NCI-H1417 treated with DMSO at 0.1 percent for 48 hours (cell line): ENCODE results near the gene FOXD2.

Source experiments
- DNase-seq: peaks from one replicate; lab custom pipeline; 2025; lab: John Stamatoyannopoulos, UW

Gene FOXD2

GRCh38 chr1:47417170-47418044, 20.4 kb upstream of the FOXD2 start:
- DNase-seq, result no peak

DNA sequence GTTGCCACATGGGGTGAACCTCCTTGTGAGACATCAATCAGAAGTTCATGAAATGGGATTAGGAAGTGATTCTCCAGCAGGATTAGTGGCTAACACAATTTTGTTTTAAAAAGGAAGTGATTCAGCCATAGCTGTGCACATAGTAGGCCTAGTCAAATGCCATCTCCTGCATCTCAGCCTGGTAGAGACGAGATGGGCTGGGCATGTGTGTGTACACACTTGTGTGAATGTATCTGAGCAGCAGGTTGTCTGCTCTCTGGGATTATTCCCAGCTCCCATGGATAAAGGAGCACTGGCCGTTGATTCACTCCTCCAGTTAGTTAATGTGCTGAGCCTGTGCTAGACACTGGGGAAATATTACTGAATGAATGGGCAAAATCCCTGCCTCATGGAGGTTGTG, 19.7 kb upstream of the FOXD2 start:
- no peak for DNase-seq

GRCh38 chr1:47418681-47419325, 19.0 kb upstream of the FOXD2 start:
- DNase-seq, result no peak

DNA sequence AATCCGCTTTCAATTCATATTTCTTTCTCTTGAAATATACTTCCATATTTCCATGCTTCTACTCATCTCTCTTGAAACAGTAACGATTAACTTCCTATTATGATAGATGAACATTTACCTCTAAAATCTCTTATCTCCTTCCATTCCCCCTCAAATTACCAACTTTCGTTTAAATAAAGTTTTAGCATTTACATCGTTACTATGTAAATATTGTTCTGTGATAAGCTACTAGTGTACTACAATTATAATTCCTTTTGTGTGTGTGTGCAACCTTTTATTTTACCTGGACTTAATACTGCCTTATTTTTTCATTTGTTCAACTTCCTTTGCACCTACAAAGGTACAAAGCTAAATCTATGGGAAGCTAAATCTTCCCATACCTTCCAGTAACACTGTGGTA, 17.3 kb upstream of the FOXD2 start:
- DNase-seq, result no peak

GRCh38 chr1:47423872-47424271, 14.0 kb upstream of the FOXD2 start:
- DNase-seq, result no peak

GRCh38 chr1:47424336-47424982, 13.4 kb upstream of the FOXD2 start:
- no peak for DNase-seq

DNA sequence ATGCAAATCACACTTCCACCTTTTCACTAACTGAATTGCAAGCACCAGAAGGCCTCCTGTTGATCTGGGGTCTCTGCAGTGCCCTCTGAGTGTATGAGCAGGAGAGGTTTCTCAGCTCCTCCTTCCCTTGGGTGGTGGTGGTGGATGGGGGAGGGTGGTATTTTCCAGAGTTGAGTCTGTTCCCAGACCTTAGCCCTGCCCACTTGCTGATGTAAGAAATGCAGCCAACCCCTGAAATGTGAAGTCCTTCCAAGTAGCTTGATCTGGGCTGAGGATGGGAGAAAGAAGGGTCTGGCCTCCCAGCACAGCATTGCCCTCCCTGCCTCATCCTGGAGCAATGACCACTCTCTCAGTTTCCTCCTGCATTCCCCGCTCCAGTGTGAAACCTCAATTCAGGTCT, 6.3 kb upstream of the FOXD2 start:
- no peak for DNase-seq

DNA sequence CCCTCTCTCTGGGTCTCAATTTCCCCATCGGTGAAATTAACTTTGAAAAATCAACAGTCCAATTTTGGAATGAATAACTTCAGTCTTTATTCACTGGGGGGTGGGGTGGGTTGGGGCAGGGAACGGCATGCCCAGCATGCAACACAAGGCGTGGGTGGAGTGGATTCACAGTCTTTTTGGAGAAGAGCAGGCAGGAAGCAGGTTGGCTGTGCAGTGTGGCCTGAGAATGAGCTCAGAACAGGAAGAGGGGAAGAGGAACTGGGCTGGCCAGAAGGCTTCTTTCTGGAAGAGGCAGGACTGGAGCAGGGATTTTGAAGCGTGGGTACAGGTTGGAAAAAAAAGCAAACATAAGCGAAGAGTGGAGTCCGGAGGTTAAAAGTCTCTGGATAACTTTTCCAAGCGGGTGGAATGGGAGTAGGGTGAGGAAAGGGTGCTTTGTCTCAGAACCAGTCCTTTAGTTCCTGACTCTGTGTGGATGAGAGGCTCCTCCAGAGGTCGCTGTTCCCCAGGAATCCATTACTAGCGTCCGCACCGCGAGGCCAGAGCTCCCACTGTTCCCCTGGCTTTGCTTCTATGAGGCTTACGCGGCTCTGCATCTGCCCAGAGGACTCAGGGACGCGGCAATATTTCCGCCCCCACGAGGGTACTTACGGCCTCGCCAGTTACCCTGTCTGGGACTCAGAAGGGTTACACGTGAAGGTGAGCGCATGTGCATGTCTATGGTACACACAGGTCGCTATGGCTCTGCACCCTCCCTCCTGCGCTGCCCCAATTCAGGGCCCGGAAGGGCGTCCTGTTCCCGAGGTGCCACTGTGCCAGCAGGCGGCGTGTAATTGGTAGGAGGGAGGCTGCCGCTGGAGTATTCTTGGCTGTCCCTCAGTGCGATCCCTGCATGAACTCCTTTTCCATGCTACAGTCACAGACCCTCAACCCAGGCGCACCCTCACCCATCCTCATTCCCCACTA, 5.5 kb upstream of the FOXD2 start:
- DNase-seq, result no peak

GRCh38 chr1:47433037-47433421, 4.8 kb upstream of the FOXD2 start:
- DNase-seq, result no peak

DNA sequence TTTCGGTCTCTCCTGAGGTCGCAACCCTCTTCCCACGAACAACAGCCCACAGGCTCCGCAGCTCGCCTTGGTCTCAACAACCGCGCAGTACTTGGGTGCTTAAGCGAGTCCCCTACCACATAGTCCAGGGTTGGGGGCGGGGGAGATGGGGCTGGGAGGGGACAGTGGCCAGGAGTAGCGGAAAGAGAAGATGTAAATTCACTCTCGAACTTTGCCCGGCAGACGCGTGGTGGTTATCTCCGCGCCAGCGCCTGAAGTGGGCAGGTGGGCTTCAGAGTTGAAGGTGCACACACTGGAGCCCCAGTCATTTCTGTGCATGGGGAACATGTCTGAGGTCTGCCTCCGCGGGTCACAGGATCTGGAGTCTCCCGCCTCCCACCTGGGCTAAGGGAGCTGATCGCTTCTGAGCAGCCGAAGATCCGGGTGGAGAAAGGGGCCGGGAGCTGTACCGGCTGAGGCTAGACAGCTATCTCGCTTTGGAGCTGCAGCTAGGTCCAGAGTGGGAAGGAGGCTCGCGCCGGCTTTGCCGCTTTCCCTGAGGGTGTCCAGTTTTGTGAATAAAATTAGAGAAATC, 4.3 kb upstream of the FOXD2 start:
- DNase-seq, result no peak

DNA sequence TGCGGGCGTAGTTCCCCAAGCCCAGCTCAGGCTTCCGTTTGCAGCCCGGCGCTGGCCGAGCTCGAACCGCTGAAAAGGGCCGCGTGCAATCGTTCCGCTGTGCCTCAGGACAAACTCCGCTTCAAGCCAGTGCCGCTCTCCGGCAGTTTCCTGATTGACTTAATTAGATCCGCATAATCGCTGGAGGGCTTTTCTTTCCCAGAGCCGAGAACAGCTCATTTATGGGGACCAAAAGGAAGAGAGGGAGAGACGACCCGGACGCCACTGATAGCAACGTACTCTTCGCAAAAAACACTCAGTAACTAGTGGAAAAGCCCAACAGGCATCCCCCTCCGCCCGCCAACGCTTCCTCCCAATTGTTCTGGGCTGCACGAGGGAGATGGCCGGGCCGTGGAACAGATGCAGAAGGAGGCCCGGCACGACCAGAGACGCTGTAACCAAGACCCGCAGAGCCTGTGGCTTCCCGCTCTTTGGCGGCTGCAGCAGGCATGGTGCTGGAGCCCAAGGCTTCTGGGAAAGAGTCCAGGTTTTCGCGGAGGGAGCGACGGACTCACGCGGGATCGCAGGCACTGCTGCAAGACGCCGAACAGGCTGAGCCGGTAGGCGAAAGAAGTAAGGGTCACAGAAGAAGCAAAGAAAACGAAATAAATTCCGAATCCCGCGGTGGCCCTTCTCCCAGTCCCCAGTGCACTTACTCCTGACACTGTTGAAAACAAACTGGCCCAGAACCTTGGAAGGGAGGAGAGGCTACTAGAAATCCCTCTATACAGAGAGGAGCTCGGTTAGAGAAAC, 3.6 kb upstream of the FOXD2 start:
- no peak for DNase-seq

GRCh38 chr1:47435506-47436303, 2.1 kb upstream of the FOXD2 start:
- no peak for DNase-seq

DNA sequence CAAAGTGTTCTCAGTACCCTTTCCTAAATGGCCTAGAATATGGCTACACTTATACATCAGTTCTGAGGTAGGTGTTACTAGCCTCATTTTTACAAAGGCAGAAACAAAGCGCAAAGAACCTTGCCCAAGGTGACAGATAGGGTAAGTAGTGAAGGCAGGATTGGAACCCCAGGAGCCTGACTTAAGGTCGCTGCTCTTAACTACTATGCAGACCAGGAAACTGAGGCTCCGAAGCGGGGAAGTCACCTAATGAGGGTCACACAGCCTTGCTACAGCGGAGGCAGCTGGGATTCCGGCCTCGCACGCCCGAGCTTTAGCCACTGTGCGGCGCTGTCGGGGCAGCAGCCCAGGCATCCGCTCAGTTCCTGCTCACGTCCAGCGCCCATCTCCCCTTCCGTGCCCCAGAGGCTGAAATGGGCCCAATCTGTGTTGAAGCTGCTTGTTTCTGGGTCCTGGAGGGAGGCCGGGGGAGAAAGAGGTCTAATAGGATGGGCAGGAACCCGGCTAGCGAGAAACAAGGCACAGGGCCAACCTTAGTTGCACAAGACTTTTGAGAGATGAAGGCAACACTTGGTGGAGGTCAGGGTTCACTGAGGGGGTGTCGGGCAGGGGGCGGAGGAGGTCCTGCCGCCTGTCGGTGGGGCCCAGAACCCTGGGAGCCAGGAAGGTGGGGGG, 1.4 kb upstream of the FOXD2 start:
- DNase-seq, result no peak

DNA sequence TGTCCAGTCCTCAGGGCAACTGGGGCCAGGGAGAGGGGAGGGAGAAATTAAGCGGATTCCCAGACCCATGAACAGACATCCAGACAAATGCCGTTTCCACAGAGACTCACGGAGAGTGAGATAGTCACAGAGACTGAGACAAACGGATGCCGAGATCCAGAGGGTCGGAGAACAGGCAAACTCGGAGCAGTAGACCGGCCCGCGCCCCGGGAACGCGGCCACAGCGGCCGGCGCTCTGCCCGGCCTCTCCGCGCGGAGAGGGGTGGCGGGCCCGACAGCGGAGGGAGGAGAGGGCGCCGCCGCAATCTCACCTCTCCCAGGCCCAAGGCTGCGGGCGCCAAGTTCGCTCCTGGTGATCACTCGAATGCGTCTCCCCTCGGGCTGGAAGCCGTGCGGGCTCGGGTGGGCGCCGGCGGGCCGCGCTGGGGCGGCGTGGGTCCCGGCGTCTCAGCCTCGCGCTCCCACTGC, 831 bp upstream of the FOXD2 start:
- no peak for DNase-seq

- no peak for DNase-seq
Observed at GRCh38 chr1:47438165-47439016, 547 bp downstream of the FOXD2 start.

DNA sequence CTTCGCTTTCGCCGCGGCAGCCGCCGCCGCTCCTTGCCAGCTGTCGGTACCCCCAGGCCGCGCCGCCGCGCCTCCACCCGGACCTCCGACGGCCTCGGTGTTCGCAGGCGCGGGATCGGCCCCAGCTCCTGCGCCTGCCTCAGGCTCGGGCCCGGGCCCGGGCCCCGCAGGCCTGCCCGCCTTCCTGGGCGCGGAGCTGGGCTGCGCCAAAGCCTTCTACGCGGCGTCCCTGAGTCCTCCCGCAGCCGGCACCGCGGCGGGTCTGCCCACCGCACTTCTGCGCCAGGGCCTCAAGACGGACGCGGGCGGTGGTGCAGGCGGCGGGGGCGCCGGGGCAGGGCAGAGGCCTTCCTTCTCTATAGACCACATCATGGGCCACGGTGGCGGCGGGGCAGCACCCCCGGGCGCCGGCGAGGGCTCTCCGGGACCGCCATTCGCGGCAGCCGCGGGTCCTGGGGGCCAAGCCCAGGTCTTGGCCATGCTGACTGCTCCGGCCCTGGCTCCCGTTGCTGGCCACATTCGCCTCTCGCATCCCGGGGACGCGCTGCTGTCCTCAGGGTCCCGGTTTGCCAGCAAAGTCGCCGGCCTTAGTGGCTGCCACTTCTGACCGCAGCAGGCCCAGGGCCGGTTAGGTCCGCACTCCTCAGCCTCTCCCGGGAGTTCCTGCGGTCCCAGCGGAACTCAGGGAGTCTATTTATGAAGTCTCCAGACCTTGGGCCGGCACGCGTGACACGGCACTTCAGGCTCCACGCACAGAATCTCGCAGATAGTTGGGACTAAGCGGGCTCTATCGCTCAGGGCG, 1.4 kb downstream of the FOXD2 start:
- no peak for DNase-seq

GRCh38 chr1:47439819-47440598, 2.2 kb downstream of the FOXD2 start:
- no peak for DNase-seq
